Measurements from ENCODE around the gene DGKG.

Gene DGKG

DNA sequence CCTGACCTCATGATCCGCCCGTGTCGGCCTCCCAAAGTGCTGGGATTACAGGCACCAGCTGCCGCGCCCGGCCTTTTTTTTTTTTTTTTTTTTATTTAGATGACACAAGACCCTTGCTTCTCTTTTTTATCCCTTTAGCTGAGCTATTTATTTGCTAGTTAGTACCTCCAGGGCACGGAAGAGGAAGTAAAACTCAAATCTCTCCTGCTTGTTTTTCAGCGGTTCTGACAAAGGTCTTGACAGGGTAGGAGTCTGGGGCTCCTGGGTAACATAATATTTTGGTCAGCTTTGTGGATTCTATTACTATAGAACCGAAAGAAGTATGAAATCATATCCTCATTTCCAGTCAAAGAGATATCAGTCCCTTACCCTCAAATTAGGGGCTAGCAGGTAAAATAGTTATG, 209.1 kb downstream of the DGKG start:
- TF ChIP-seq, protein P1, sequence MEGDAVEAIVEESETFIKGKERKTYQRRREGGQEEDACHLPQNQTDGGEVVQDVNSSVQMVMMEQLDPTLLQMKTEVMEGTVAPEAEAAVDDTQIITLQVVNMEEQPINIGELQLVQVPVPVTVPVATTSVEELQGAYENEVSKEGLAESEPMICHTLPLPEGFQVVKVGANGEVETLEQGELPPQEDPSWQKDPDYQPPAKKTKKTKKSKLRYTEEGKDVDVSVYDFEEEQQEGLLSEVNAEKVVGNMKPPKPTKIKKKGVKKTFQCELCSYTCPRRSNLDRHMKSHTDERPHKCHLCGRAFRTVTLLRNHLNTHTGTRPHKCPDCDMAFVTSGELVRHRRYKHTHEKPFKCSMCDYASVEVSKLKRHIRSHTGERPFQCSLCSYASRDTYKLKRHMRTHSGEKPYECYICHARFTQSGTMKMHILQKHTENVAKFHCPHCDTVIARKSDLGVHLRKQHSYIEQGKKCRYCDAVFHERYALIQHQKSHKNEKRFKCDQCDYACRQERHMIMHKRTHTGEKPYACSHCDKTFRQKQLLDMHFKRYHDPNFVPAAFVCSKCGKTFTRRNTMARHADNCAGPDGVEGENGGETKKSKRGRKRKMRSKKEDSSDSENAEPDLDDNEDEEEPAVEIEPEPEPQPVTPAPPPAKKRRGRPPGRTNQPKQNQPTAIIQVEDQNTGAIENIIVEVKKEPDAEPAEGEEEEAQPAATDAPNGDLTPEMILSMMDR (conservative IDR thresholded peaks at IDR 0.05; ENCODE audit: low read depth, low read length) = no peak
- H3K4me3 ChIP-seq (ENCODE audit: low read length) = no peak overlapping the region
- DNase-seq (ENCODE audit: low read depth) = no peak

DNA sequence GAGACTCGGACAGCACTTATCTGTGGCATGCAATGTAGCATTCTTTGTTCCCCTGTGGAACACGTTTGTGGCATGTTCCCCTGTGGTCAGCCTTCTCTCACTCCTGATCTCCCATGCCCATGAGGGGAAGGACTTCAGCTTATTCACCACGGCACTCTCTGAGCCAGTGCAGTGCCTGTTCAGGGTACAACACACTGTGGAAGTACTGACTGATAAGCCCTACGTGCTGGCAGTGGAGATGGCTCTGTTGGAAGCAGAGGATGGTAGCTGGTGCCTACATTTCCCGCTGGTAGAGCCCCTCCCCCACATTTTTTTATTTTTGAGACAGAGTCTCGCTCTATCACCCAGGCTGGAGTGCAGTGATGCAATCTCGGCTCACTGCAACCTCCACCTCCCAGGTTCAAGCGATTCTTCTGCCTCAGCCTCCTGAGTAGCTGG, 209.7 kb downstream of the DGKG start:
- DNase-seq (ENCODE audit: low read depth) = no peak
- no peak overlapping the region for H3K4me3 ChIP-seq (ENCODE audit: low read length)
- TF ChIP-seq, protein P1 (conservative IDR thresholded peaks at IDR 0.05; ENCODE audit: low read depth, low read length) = no peak

DNA sequence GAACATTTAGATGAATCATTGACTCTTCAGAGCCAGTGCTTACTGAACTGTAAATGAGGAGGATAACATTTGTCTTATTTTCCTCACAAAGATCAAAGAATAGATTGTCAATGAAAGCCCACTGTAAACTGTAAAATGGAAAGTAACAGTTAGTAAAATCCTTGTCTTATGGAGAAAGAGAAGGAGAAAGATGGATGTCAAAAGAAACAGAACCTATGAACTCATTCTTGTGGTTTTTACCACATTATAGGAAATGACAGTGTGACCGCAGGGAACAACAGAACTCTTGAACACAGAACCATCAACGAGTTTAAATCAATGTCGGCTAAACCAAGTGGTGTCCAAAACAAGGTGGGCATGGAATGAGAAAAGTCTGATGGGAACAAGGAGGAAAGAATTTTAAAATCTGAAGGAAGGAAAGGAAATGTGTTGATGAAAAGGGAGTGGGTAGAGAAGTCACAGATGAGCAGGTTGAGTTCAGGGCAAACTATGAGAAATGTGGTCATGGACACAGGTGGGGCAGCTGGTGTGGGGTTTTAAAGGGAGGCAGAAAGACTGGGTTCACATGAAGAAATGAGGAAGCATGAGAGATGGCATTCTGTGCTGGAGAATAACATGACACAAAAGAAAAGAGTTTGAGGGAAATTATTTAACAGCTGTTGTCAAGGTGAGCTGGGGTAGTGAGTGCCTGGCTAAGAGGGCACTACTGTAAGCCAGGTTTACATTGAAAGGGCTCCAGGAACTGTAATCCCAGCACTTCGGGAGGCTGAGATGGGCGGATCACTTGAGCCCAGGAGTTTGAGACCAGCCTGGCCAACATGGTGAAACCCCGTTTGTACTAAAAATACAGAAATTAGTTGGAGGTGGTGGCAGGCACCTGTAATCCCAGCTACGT, 210.7 kb downstream of the DGKG start:
- H3K4me3 ChIP-seq (ENCODE audit: low read length) = no peak overlapping the region
- no peak for DNase-seq (ENCODE audit: low read depth)
- TF ChIP-seq, protein P1 (conservative IDR thresholded peaks at IDR 0.05; ENCODE audit: low read depth, low read length) = no peak

DNA sequence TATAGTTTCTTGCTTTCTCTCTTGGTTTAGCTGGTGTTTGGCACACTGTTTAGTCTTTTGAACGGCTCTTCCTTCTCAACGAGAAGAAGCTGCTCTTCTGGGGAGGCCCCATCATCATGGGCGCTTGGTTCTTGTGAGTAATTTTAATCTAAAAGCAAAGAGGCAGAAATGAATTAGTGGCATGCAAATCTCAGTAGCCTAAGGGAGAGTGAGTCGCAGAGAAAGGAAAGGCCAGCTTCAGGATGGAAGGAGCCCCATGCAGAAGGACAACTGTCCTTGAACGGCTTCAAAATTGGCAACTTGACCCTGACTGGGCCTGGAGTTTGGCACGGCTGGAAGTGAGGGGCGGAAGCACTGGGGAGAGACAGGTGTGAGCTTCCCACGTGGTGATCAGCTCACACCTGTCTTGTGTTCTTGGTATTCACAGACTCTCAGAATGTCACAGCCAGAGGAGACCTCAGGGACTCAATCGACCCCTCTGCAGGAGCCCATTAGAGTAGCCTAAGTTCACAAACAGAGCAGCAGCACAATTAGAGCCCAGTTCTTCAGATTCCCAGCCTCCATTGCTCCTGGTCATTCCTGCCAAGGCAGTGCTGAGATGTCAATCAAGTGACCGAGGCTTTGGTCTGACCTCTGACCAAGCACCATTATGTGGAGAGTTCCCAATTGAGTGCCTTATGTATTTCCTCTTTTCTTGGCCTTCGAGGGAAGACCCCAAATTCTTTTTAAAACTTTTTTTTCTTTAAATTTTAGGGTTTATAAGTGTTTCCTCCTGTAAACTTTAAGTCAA, 211.8 kb downstream of the DGKG start:
- TF ChIP-seq, protein P1 (conservative IDR thresholded peaks at IDR 0.05; ENCODE audit: low read depth, low read length) = no peak
- no peak overlapping the region for H3K4me3 ChIP-seq (ENCODE audit: low read length)
- no peak for DNase-seq (ENCODE audit: low read depth)

DNA sequence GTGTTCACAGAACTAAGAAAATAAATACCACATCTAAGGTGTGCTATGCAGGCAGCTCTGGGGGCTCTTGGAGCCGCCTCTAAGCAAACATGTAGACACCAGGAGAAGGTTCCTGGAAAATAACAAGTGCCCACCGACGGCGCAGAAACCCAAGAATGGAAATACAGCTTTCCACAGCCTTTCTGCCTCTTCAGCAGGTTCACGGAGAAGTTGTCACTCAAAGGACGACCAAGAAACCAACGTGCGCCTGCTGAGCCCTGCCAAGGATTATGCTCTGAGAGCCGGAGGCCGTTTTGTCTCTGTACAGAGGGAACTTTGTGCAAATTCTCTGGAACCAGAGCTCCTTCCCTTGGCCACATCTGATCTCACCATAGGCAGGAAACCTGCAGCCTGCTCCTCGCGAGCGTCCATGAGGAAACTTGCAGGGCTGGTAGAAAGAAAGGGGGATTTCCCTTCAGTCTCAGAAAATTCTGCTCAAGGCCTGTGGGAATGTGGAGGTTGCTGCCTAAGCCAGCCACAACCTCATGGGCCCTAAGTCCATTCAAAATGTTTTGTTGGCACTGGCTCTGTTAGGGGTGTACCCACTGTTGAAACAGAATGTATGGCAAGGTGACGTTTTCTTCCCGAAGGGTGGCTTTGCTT, 212.6 kb downstream of the DGKG start:
- no peak for DNase-seq (ENCODE audit: low read depth)
- no peak overlapping the region for H3K4me3 ChIP-seq (ENCODE audit: low read length)
- TF ChIP-seq, protein P1 (conservative IDR thresholded peaks at IDR 0.05; ENCODE audit: low read depth, low read length) = no peak

DNA sequence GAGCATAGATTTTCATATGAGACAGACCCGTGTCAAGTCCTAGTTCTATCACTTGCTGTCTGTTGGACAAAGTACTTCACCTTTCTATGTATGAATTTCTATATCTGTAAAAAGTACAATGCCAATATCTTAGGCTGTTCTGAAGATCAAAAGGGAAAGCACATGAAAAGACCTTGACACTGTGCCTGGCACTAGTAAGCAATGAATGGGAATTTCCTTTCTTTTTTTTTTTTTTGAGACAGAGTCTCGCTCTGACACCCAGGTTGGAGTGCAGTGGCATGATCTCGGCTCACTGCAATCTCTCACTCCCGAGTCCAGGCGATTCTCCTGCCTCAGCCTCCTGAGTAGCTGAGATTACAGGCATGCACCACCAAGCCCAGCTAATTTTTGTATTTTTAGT, 217.8 kb downstream of the DGKG start:
- no peak overlapping the region for H3K4me3 ChIP-seq (ENCODE audit: low read length)
- no peak for DNase-seq (ENCODE audit: low read depth)
- TF ChIP-seq, protein P1 (conservative IDR thresholded peaks at IDR 0.05; ENCODE audit: low read depth, low read length) = no peak

Data from retinal pigment epithelial cell (primary cell).